Suprapubic skin (tissue), 3 donors: ENCODE data around the gene AGPAT2.

Experiments used
- POLR2A ChIP-seq, 2 donors: fragments of 450-650 bp; IDR thresholded peaks; one replicate each; pipeline ENCODE4 v1.6.1; 2017; ENCODE audit warnings: antibody characterized with exemption in 2 of 2, mild to moderate bottlenecking in 2 of 2, moderate library complexity in 2 of 2
- TF ChIP-seq, protein P1 (sequence below), 2 donors: fragments of 200-600 bp in 1 of 2; fragments of 450-650 bp in 1 of 2; sonication (generic) in 1 of 2; IDR thresholded peaks; one replicate each; pipeline ENCODE4 v1.5.1; 2016 to 2019; ENCODE audit warnings: antibody characterized with exemption in 2 of 2, mild to moderate bottlenecking in 1 of 2, moderate library complexity in 1 of 2

DNA sequence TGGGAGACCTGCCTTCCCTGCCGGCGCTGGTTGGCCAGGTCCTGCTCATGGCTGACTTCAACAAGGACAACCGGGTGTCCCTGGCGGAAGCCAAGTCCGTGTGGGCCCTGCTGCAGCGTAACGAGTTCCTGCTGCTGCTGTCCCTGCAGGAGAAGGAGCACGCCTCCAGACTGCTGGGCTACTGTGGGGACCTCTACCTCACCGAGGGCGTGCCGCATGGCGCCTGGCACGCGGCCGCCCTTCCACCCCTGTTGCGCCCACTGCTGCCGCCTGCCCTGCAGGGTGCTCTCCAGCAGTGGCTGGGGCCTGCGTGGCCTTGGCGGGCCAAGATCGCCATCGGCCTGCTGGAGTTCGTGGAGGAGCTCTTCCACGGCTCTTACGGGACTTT, 35.7 kb upstream of the AGPAT2 start:
- TF ChIP-seq, protein P1, sequence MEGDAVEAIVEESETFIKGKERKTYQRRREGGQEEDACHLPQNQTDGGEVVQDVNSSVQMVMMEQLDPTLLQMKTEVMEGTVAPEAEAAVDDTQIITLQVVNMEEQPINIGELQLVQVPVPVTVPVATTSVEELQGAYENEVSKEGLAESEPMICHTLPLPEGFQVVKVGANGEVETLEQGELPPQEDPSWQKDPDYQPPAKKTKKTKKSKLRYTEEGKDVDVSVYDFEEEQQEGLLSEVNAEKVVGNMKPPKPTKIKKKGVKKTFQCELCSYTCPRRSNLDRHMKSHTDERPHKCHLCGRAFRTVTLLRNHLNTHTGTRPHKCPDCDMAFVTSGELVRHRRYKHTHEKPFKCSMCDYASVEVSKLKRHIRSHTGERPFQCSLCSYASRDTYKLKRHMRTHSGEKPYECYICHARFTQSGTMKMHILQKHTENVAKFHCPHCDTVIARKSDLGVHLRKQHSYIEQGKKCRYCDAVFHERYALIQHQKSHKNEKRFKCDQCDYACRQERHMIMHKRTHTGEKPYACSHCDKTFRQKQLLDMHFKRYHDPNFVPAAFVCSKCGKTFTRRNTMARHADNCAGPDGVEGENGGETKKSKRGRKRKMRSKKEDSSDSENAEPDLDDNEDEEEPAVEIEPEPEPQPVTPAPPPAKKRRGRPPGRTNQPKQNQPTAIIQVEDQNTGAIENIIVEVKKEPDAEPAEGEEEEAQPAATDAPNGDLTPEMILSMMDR (IDR thresholded peaks at IDR 0.05), result no peak
- TF ChIP-seq POLR2A (IDR thresholded peaks at IDR 0.05), result no peak
